NT2/D1 (cell line): ENCODE results near the gene CENPVL3.

Source experiments
- SUZ12 ChIP-seq: IDR thresholded peaks from 2 replicates; pipeline ENCODE4 v1.6.1; 2011; ENCODE audit not compliant: insufficient read length, insufficient read depth; ENCODE audit errors: extremely low read depth
- YY1 ChIP-seq: IDR thresholded peaks from 2 replicates; pipeline ENCODE4 v1.6.1; 2011; ENCODE audit not compliant: insufficient read length, insufficient read depth
- ZNF274 ChIP-seq: IDR thresholded peaks from 2 replicates; pipeline ENCODE4 v1.6.1; 2011; ENCODE audit warnings: mild to moderate bottlenecking, low read depth, low read length

GRCh38 chrX:51608766-51609165 is 9.9 kb downstream of the CENPVL3 start:
- TF ChIP-seq ZNF274 (no peak), SUZ12 (no peak), YY1 (no peak)
